Measurements from ENCODE around the gene MPZL3. TPM values are rescaled to one million over a fixed set of nuclear protein-coding genes. Genes with fewer than 3 reads are reported as not detected.

The MPZL3 gene
- total and polyA plus RNA-seq, 2 experiments from 2014 or later = 0.92 to 2.9 TPM

DNA sequence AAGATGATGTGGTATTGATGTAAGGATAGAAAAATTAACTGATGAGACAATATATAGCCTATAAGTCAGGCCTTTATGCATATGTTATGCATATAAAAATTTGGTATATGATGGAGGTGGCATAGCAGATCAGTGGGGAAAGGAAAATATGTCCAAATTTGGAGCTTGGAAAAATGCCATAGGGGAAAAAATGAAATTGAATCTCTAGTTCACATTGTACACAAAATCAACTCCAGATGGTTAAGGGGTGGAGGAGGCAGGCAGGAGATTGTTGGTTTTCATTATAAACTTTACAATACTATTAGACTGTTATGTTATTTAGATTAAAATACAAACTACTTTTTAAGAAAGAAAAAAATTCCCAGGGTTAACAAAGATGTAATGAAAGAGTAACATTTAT lies 37.2 kb upstream of the MPZL3 start (continued):
- TF ChIP-seq, protein P1, sequence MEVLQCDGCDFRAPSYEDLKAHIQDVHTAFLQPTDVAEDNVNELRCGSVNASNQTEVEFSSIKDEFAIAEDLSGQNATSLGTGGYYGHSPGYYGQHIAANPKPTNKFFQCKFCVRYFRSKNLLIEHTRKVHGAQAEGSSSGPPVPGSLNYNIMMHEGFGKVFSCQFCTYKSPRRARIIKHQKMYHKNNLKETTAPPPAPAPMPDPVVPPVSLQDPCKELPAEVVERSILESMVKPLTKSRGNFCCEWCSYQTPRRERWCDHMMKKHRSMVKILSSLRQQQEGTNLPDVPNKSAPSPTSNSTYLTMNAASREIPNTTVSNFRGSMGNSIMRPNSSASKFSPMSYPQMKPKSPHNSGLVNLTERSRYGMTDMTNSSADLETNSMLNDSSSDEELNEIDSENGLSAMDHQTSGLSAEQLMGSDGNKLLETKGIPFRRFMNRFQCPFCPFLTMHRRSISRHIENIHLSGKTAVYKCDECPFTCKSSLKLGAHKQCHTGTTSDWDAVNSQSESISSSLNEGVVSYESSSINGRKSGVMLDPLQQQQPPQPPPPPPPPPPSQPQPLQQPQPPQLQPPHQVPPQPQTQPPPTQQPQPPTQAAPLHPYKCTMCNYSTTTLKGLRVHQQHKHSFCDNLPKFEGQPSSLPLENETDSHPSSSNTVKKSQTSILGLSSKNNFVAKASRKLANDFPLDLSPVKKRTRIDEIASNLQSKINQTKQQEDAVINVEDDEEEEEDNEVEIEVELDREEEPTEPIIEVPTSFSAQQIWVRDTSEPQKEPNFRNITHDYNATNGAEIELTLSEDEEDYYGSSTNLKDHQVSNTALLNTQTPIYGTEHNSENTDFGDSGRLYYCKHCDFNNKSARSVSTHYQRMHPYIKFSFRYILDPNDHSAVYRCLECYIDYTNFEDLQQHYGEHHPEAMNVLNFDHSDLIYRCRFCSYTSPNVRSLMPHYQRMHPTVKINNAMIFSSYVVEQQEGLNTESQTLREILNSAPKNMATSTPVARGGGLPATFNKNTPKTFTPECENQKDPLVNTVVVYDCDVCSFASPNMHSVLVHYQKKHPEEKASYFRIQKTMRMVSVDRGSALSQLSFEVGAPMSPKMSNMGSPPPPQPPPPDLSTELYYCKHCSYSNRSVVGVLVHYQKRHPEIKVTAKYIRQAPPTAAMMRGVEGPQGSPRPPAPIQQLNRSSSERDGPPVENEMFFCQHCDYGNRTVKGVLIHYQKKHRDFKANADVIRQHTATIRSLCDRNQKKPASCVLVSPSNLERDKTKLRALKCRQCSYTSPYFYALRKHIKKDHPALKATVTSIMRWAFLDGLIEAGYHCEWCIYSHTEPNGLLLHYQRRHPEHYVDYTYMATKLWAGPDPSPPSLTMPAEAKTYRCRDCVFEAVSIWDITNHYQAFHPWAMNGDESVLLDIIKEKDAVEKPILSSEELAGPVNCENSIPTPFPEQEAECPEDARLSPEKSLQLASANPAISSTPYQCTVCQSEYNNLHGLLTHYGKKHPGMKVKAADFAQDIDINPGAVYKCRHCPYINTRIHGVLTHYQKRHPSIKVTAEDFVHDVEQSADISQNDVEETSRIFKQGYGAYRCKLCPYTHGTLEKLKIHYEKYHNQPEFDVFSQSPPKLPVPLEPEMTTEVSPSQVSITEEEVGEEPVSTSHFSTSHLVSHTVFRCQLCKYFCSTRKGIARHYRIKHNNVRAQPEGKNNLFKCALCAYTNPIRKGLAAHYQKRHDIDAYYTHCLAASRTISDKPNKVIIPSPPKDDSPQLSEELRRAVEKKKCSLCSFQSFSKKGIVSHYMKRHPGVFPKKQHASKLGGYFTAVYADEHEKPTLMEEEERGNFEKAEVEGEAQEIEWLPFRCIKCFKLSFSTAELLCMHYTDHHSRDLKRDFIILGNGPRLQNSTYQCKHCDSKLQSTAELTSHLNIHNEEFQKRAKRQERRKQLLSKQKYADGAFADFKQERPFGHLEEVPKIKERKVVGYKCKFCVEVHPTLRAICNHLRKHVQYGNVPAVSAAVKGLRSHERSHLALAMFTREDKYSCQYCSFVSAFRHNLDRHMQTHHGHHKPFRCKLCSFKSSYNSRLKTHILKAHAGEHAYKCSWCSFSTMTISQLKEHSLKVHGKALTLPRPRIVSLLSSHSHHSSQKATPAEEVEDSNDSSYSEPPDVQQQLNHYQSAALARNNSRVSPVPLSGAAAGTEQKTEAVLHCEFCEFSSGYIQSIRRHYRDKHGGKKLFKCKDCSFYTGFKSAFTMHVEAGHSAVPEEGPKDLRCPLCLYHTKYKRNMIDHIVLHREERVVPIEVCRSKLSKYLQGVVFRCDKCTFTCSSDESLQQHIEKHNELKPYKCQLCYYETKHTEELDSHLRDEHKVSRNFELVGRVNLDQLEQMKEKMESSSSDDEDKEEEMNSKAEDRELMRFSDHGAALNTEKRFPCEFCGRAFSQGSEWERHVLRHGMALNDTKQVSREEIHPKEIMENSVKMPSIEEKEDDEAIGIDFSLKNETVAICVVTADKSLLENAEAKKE (CRISPR knock-in tag; IDR thresholded peaks at IDR 0.05) = no peak
- TF ChIP-seq NANOG (IDR thresholded peaks at IDR 0.05; ENCODE audit: borderline replicate concordance) = no peak

DNA sequence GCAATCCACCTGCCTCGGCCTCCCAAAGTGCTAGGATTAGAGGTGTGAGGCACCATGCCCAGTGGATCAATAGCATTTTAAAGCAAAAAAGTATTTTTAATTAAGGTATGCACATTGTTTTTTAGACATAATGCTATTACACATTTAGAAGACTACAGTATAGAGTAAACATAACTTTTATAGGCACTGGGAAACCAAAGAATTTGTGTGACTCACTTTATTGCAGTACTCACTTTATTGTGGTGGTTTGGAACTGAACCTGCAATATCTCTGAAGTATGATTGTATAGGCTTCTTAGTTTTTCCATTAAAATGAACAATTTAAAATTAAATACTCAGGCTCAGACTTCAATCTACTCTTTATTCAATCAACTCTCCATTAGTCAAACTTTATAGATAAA lies 34.8 kb upstream of the MPZL3 start:
- no peak for DNase-seq (ENCODE audit: low spot score)

More for the DNA sequence above, 34.8 kb upstream of the MPZL3 start:
- H3K36me3 Mint-ChIP-seq (ENCODE audit: low read depth) = no peaks in the 10 kb centered on the region
- no peaks in the 10 kb centered on the region for H3K4me1 Mint-ChIP-seq
- Histone ChIP-seq H4K20me1 (replicated peaks; ENCODE audit: insufficient read depth) (no peaks in the 10 kb centered on the region), H3K27me3 (ENCODE audit: insufficient read depth) (no peaks in the 10 kb centered on the region), H3K4me1 (ENCODE audit: insufficient read depth) (no peaks in the 10 kb centered on the region), H3F3A (replicated peaks; ENCODE audit: low read depth) (no peaks in the 10 kb centered on the region), H3K79me2 (replicated peaks; ENCODE audit: insufficient read depth) (no peaks in the 10 kb centered on the region), H2AFZ (no peak overlapping the region), H3K9me2 (ENCODE audit: insufficient read depth) (no peaks in the 10 kb centered on the region), H3K36me3 (ENCODE audit: insufficient read depth) (no peaks in the 10 kb centered on the region), H3K27ac (ENCODE audit: low read depth) (no peak overlapping the region), H3K4me3 (no peak overlapping the region), H3K4me2 (no peak overlapping the region)
- H3K27ac Mint-ChIP-seq = no peak overlapping the region
- TF ChIP-seq, protein P1 (CRISPR knock-in tag; IDR thresholded peaks at IDR 0.05) = no peak
- TF ChIP-seq EZH2phosphoT487 (IDR thresholded peaks at IDR 0.05; ENCODE audit: unreplicated experiment) (no peak), CREB1 (CRISPR knock-in tag; IDR thresholded peaks at IDR 0.05; ENCODE audit: low read depth) (no peak), EZH2 (IDR thresholded peaks at IDR 0.05; ENCODE audit: low read depth, unreplicated experiment) (no peak), ZNF331 (CRISPR knock-in tag; IDR thresholded peaks at IDR 0.05; ENCODE audit: low read depth) (no peak), JUNB (IDR thresholded peaks at IDR 0.05; ENCODE audit: unreplicated experiment) (no peak), ZNF114 (CRISPR knock-in tag; IDR thresholded peaks at IDR 0.05) (no peak)
- no peak for ATAC-seq
- H3K27me3 Mint-ChIP-seq (ENCODE audit: insufficient read depth, low read depth, poor library complexity) = no peaks in the 10 kb centered on the region
- no peak overlapping the region for H3K4me3 Mint-ChIP-seq
- H3K9me3 Mint-ChIP-seq = no peaks in the 10 kb centered on the region

Measured in GM23338 (cell line).